NCI-H1092 (cell line): ENCODE results near the gene TMEM240.
"Not testable (repeated sequence)": the region's sequence is repeated elsewhere in the genome, so short reads cannot be mapped to it uniquely, and the experiment has no call there.

Source experiments
- DNase-seq: peaks from one replicate; lab custom pipeline; 2025; lab: John Stamatoyannopoulos, UW

TMEM240 gene

GRCh38 chr1:1524750-1525383 lies 15.6 kb downstream of the TMEM240 start:
- not testable (repeated sequence) for DNase-seq

- not testable (repeated sequence) for DNase-seq
These were observed 16.8 kb downstream of the TMEM240 start for GRCh38 chr1:1523651-1524050.

- not testable (repeated sequence) for DNase-seq
These were observed 17.2 kb downstream of the TMEM240 start for GRCh38 chr1:1523226-1523625.

GRCh38 chr1:1522536-1522935 lies 17.9 kb downstream of the TMEM240 start:
- not testable (repeated sequence) for DNase-seq

GRCh38 chr1:1521331-1521730 lies 19.1 kb downstream of the TMEM240 start:
- no peak for DNase-seq

GRCh38 chr1:1519805-1520505 lies 20.5 kb downstream of the TMEM240 start:
- not testable (repeated sequence) for DNase-seq

- DNase-seq: not testable (repeated sequence)
These were observed 21.8 kb downstream of the TMEM240 start for GRCh38 chr1:1518621-1519007.

GRCh38 chr1:1517973-1518620 lies 22.3 kb downstream of the TMEM240 start:
- no peak for DNase-seq

GRCh38 chr1:1516923-1517322 lies 23.5 kb downstream of the TMEM240 start:
- not testable (repeated sequence) for DNase-seq

GRCh38 chr1:1514376-1514775 lies 26.0 kb downstream of the TMEM240 start:
- DNase-seq: not testable (repeated sequence)

- DNase-seq: not testable (repeated sequence)
These were observed 26.7 kb downstream of the TMEM240 start for GRCh38 chr1:1513675-1514074.

- DNase-seq: not testable (repeated sequence)
These were observed 28.0 kb downstream of the TMEM240 start for GRCh38 chr1:1512425-1512824.

- peak; percentile 89 for DNase-seq
These were observed 28.7 kb downstream of the TMEM240 start, which contains the start of gene ATAD3A for GRCh38 chr1:1511533-1512285. Gene ATAD3A (plus strand): TSS chr1:1512162. CDS start chr1:1512269, 107 bp downstream.

GRCh38 chr1:1510912-1511532 lies 29.4 kb downstream of the TMEM240 start:
- no peak for DNase-seq

- DNase-seq: not testable (repeated sequence)
These were observed 31.0 kb downstream of the TMEM240 start for GRCh38 chr1:1509465-1509850.

GRCh38 chr1:1508775-1509464 lies 31.5 kb downstream of the TMEM240 start:
- not testable (repeated sequence) for DNase-seq

GRCh38 chr1:1507305-1507704 lies 33.1 kb downstream of the TMEM240 start:
- no peak for DNase-seq

GRCh38 chr1:1505801-1506200 lies 34.6 kb downstream of the TMEM240 start:
- DNase-seq: not testable (repeated sequence)

- DNase-seq: not testable (repeated sequence)
These were observed 35.0 kb downstream of the TMEM240 start for GRCh38 chr1:1505366-1505798.

- DNase-seq: peak; percentile 37
These were observed 35.6 kb downstream of the TMEM240 start for GRCh38 chr1:1504777-1505365.
